Measurements from ENCODE around the gene INPP4B.
"Not testable (repeated sequence)": the region's sequence is repeated elsewhere in the genome, so short reads cannot be mapped to it uniquely, and the experiment has no call there.

Gene INPP4B

GRCh38 chr4:142683997-142684396 is 162.1 kb downstream of the INPP4B start:
- no peak for DNase-seq (ENCODE audit: low read depth)

GRCh38 chr4:142683503-142683902 is 162.6 kb downstream of the INPP4B start:
- no peak for DNase-seq (ENCODE audit: low read depth)

DNA sequence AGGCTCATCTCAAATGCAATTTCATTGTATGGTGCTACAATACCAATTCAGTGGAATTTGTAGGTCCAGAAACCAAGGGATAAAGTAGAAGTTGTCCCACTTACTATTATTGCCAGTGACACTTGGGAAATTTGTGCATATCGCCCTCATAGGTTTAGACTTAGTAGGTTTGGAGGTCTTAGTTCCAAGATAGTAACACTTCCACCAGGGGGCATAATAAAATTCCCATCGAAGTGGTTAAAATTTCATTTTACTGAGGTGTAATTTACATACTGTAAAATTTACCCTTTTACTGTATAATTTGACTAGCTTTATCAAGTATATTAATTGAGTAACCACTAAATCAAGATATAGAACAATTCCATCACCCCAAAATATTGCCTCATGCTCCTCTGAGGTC is 174.6 kb downstream of the INPP4B start:
- no peak for DNase-seq (ENCODE audit: low read depth)

DNA sequence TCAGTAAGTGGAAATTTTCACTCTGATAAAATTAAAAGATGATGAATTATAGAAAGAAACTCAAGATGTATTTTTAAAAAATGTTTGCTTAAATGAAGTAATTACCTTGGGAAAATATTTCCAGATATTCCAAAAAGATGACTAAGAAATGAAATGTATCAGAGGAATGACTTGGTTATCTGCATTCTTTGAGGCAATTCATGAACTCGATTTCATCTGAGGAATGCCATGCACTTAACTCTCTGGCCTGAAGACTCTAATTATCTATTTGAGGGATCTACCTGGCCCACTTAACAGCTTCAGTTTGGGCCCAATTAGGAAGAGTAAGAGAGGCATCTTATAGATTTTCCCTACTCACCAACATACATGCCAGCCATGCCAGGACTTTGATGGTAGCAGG is 182.3 kb downstream of the INPP4B start:
- DNase-seq (ENCODE audit: low read depth) = no peak

DNA sequence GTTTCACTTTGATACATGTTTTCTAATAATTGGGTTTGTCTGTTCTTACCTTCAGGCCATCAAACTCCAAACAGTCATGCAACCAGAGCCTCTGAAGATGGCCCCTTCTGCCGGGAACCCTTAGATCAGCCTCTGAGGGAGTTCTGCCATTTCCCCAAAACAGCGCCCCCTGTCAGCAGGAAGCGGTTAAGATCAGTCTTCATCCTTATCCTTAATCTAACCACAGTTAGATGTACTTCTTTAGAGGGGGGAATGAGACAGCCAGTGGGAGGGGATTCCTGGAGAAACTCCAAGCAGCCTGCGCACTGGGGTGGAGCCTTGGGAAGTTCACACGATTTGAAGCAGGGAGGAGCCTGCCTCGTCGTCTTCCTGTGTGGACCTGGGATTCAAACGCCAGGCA is 185.4 kb downstream of the INPP4B start:
- no peak for DNase-seq (ENCODE audit: low read depth)

DNA sequence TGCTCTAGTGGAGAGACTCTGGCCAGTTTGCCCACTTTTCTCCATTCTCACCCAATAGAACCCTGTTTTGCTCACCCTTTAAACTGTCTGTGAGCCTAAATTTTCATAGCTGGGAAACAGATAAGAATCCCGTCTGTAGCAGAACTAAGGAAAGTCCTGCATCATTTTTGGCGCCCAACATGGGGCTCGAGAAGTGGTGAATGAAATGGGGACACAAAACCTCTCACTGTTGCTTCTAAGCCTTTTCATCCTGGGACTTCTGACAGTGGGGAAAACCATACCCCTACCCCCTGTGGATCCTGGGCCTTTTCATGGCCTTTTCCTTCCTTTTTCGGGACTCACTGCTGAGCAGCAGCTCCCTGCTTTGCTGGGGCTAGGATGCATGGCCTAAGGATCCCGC is 189.9 kb downstream of the INPP4B start:
- no peak for DNase-seq (ENCODE audit: low read depth)

GRCh38 chr4:142648378-142648777 is 197.7 kb downstream of the INPP4B start:
- DNase-seq (ENCODE audit: low read depth) = no peak

DNA sequence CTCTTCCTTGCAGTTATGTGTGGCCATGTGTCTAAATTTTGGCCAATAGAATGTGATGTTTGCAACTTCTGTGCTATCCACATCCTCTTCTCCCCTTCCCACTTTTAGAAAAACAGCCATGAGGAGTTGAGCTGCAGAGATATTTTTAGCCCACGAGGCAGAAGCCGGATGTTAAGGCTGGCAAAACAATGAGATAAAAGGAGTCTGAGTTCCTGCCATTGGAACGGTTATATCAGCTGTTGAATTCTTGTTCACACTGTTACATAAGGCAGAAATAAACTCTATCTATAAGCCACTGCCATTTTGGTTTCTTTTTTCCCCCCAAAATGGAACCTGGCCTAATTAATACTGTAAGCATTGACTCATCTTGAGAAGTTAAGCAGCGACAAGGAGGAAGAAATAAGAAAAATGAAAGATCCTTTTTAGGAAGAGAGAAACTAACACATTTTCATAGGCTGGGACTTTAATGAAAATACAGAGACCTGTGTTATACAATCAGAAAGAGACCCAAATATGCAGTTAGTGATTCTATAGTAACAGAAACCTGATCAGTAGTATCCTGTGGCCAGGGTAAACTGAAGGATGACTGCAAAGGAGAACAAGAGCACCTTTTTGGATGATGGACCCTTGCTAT is 200.5 kb downstream of the INPP4B start:
- no peak for DNase-seq (ENCODE audit: low read depth)

- not testable (repeated sequence) for DNase-seq (ENCODE audit: low read depth)
Observed at GRCh38 chr4:142644628-142645027, 201.5 kb downstream of the INPP4B start.

GRCh38 chr4:142637614-142638013 is 208.5 kb downstream of the INPP4B start:
- DNase-seq (ENCODE audit: low read depth) = no peak

DNA sequence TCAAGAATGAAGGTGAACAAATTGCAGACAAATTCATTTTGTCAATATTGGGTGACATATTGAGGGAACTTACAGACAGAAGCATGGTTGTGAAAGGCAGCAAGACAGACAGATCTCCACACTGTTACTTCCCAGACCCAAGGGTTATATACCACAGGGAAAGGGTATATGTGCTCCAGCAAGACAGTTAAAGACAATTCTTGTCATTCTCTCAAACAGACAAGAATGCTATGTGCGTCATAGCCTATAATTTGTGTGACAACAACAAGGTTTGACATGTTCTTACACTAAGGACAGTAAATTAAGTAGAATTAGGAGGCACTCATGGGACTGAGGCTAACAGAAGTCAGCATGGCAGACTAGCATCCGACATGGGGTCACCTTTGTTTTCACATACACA is 214.3 kb downstream of the INPP4B start:
- no peak for DNase-seq (ENCODE audit: low read depth)

DNA sequence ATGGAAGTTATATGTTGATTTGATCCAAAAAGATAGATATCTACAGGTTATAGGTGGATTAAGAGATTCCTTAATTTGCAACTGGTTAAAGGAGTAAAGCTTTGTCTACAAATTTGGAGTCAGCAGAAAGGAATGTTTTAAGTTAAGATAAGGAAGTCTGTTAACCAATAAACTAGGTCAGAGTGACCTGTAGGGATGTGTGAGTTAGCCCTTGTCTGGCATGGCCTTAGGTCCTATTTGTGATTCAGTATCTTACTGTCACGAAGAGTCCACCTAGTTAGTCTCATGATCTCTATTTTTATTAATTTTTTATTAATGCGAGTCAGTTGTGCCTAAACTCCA is 230.8 kb downstream of the INPP4B start:
- no peak for DNase-seq (ENCODE audit: low read depth)

DNA sequence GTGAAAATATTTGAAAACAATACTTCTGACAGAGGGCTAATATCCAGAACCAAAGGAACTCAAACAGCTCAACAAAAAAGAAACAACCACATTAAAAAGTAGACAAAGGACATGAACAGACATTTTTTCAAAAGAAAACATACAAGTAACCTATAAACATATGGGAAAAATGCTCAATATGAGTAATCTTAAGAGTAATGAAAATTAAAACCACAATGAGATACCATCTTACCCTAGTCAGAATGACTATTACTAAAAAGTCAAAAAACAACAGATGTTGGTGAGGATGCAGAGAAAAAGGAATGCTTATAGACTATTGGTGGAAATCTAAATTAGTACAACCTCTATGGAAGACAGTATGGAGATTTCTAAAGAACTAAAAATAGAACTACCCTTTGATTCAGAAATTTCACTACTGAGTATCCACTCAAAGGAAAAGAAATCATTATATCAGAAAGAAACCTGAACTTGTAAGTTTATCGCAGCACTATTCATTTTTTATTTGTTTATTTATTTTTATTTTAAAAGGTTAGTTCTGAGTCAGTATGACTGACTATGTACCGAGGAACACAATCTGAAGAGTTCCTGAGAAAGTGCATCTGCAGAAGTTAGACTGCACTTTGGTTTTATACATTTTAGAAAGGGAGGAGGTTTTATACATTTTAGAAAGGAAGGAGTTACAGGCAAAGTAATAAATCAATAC is 231.3 kb downstream of the INPP4B start:
- DNase-seq (ENCODE audit: low read depth) = no peak

- no peak for DNase-seq (ENCODE audit: low read depth)
Observed at GRCh38 chr4:142607976-142608375, 238.1 kb downstream of the INPP4B start.

GRCh38 chr4:142600952-142601351 is 245.1 kb downstream of the INPP4B start:
- no peak for DNase-seq (ENCODE audit: low read depth)

GRCh38 chr4:142598132-142598531 is 248.0 kb downstream of the INPP4B start:
- no peak for DNase-seq (ENCODE audit: low read depth)

DNA sequence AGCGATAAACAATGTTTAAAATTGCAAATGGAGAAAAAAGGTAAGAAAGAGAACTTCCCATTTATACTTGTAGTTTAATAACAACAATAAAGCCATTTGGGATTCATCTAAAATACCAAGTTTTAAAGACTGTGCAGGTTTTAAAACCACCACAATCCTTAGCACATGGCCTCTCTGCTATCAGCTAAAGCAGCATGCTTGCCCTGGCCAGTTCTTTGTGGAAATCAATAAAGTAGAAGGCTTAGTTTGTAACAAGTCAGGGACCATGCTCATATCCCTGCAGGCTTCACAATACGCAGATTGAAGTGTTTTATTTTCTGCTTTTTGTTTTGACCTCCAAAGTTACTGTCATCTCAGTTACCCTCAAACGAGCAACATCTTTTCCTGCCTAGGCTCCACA is 249.5 kb downstream of the INPP4B start:
- no peak for DNase-seq (ENCODE audit: low read depth)

DNA sequence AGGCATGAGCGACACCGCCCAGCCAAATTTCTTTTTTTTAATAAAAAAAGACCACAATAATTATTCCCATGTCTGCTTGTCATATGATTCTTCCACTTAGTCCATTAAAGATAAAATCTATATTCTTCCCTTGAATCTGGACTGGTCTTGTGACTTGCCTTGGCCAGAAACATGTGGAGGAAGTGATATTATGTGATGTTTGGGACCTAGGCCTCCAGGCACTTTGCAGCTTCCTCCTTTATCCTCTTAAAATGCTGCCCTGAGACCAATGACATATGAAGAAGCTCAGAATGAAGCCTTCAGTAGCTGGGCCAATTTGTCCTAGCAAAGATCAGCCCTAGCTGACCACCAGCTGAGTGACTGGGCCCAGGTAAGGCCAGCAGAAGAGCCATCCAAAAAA is 250.0 kb downstream of the INPP4B start:
- DNase-seq (ENCODE audit: low read depth) = no peak

DNA sequence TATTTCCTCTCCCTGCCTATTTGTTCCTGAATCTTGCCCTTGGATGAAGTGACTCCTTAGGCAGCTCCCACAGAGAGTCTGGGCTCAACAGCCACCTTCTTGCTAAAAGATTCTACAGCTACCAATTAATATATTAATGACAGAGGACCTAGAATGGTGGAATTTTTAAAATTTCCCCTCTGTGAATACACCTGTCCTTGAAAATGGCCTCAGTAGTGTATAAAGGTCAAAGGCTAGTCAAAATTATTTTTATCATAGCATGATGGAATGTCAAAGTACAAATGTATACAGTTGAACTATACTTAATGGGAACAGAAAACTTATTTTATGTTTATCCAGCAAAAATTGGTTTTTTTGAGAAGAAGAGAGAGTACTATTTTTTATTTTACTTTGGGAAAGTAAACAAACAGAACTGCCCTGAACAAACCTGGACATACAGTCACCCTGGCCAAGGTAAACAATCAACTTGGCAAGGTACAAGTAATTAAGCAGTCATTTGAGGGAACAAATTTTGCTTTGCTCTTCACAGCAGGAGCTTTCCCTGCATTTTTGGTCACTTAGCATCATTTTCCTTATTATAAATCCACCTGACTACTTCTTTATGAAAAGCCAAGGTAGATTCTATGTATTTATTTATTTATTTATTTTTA is 250.8 kb downstream of the INPP4B start:
- no peak for DNase-seq (ENCODE audit: low read depth)

GRCh38 chr4:142585411-142585810 is 260.7 kb downstream of the INPP4B start:
- DNase-seq (ENCODE audit: low read depth) = no peak

DNA sequence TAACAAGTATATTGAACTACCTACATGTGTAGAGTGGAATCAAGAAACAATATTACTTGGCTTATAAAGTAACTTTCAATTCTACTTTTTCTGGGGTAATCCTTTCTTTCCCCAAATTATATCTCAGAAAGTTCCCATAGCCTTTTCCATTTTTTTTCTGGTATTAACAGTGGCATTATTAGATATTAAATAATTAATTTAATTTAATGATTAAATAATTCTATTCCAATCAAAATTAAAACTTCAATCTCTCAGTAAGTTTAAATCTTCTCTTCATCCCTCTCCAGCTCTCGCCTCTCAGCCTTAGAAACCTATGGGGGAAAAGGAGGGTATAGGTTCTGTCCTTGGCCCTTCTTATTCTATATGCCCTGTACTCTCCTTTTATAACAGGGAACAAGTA is 262.4 kb downstream of the INPP4B start:
- no peak for DNase-seq (ENCODE audit: low read depth)

GRCh38 chr4:142582340-142582739 is 263.8 kb downstream of the INPP4B start:
- no peak for DNase-seq (ENCODE audit: low read depth)

DNA sequence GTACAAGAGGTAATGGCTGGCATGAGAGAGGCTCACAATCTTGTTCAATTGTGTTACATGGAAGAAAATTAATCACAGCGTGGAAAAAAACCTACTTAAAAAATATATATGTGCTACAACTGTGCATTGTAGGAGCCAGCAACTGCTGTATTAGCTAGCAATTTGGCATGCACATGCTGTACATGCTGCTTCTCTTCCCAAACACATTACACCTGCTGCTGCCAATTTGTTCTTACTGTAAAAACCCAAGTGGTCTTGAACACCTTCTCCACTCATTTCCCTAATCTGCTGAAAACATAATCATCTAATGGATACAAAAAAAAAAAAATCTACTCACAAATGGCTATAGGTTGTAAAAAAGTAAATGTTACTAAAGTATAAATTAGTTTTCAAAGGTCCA is 264.2 kb downstream of the INPP4B start:
- no peak for DNase-seq (ENCODE audit: low read depth)

DNA sequence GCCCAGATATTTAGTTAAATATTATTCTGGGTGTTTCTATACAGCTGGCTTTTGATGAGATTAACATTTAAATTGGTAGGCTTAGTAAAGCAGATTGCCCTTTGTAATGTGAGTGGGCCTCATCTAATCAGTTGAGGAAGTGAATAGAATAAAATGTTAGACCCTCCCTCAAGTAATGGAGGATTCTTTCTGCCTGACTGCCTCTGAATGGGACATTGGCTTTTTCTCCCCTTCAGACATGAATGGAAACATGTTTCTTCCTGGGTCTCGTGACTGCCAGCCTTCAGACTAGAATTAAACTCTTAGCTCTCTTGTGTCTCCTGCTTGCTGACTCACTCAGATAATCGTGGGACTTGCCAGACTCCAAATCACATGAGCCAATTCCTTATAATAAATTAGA is 266.7 kb downstream of the INPP4B start:
- no peak for DNase-seq (ENCODE audit: low read depth)

All from T-helper 22 cell (primary cell).